Chondrocyte (in vitro differentiated cells): Measurements from ENCODE around the gene MYO5B. TPM values are rescaled to one million over a fixed set of nuclear protein-coding genes. Genes with fewer than 3 reads are reported as not detected.

Experiments used
- DNase-seq: peaks from one replicate; pipeline ENCODE4 v3.0.0; 2021; ENCODE audit warnings: mixed read lengths, low spot score
- H3K27ac Mint-ChIP-seq: one replicate; pipeline ENCODE4 v1.8.0; 2021; ENCODE audit warnings: mild to moderate bottlenecking, moderate library complexity, mixed read lengths; ENCODE audit not compliant: unreplicated experiment
- H3K27me3 Mint-ChIP-seq: 2 replicates; pipeline ENCODE4 v1.8.0; 2021; ENCODE audit warnings: low read depth, mixed read lengths
- H3K36me3 Mint-ChIP-seq: 2 replicates; pipeline ENCODE4 v1.8.0; 2021; ENCODE audit warnings: low read depth, mixed read lengths
- H3K4me1 Mint-ChIP-seq: 2 replicates; pipeline ENCODE4 v1.8.0; 2021; ENCODE audit warnings: low read depth, mild to moderate bottlenecking, mixed read lengths
- H3K4me3 Mint-ChIP-seq: one replicate; pipeline ENCODE4 v1.8.0; 2021; ENCODE audit warnings: mild to moderate bottlenecking, moderate library complexity, mixed read lengths; ENCODE audit not compliant: unreplicated experiment
- H3K9me3 Mint-ChIP-seq: 2 replicates; pipeline ENCODE4 v1.8.0; 2021; ENCODE audit warnings: low read depth, mixed read lengths
- CTCF ChIP-seq: fragments of 200-600 bp; sonication (generic); IDR thresholded peaks from 2 replicates; pipeline ENCODE4 v1.5.0; 2021; ENCODE audit warnings: antibody characterized with exemption, mild to moderate bottlenecking, moderate library complexity
- total RNA-seq: library from RNA; stranded (reverse); gene quantifications from 3 replicates; pipeline ENCODE4 v1.2.1, GENCODE V29; 2021

MYO5B gene
- total RNA-seq, 1 donor from 2014 or later: 0.97 TPM

DNA sequence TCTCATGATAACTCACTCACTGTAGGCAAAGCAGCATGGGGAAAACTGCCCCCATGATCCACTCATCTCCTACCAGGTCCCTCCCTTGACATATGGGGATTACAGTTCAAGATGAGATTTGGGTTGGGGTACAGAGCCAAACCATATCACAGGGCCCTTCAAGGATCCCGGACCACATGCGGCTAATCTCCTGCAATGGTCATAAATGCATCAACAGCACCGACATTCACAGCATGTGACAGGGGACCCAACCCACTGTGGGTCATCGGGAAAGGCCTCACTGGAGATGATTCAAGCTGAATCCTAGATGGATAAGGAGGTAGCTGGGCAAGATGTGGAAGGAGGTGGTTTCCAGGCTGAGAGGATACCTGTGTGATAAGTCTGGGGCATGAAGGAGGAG lies 129.4 kb downstream of the MYO5B start:
- no peak for TF ChIP-seq CTCF
- no peaks in the 10 kb centered on the region for H3K4me1 Mint-ChIP-seq
- H3K27ac Mint-ChIP-seq: no peak overlapping the region
- no peak for DNase-seq
- no peaks in the 10 kb centered on the region for H3K36me3 Mint-ChIP-seq
- H3K4me3 Mint-ChIP-seq: no peak overlapping the region
- H3K27me3 Mint-ChIP-seq: peaks cover 36% of the 10 kb centered on the region
- H3K9me3 Mint-ChIP-seq: no peaks in the 10 kb centered on the region

DNA sequence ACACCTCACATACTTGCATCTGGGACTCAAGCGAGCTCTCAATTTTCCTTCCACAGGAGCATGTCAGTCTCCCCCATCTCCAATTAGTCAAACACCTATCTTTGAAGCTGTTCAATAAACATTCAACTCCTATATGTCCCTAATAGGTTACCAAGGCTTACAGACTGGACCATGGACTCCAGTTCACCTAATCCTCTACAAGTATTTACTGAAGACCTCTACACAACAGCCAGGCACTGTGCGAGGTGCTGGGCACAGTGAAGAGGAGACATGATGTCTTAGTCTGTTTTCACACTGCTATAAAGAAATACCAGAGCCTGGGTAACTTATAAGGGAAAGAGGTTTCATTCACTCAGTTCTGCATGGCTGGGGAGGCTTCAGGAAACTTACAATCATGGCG lies 129.9 kb downstream of the MYO5B start:
- Mint-ChIP-seq H3K27ac (no peak overlapping the region), H3K4me3 (no peak overlapping the region), H3K4me1 (no peaks in the 10 kb centered on the region), H3K36me3 (no peaks in the 10 kb centered on the region), H3K27me3 (peaks cover 40% of the 10 kb centered on the region), H3K9me3 (no peaks in the 10 kb centered on the region)
- DNase-seq: no peak
- no peak for TF ChIP-seq CTCF

- no peak overlapping the region for H3K27ac Mint-ChIP-seq
- H3K9me3 Mint-ChIP-seq: no peaks in the 10 kb centered on the region
- TF ChIP-seq CTCF: no peak
- H3K4me3 Mint-ChIP-seq: no peak overlapping the region
- H3K27me3 Mint-ChIP-seq: peaks cover 55% of the 10 kb centered on the region
- DNase-seq: no peak
- no peaks in the 10 kb centered on the region for H3K36me3 Mint-ChIP-seq
- H3K4me1 Mint-ChIP-seq: no peaks in the 10 kb centered on the region
These were observed 132.9 kb downstream of the MYO5B start for GRCh38 chr18:50061876-50062517.

- DNase-seq: no peak
- Mint-ChIP-seq H3K4me3 (no peak overlapping the region), H3K27ac (no peak overlapping the region), H3K27me3 (peaks cover 50% of the 10 kb centered on the region), H3K36me3 (no peaks in the 10 kb centered on the region), H3K4me1 (no peaks in the 10 kb centered on the region), H3K9me3 (no peaks in the 10 kb centered on the region)
- TF ChIP-seq CTCF: no peak
These were observed 134.1 kb downstream of the MYO5B start for GRCh38 chr18:50060822-50061221.

GRCh38 chr18:50058731-50059130 lies 136.2 kb downstream of the MYO5B start:
- H3K36me3 Mint-ChIP-seq: no peaks in the 10 kb centered on the region
- no peaks in the 10 kb centered on the region for H3K9me3 Mint-ChIP-seq
- no peak for TF ChIP-seq CTCF
- H3K27ac Mint-ChIP-seq: no peak overlapping the region
- H3K4me3 Mint-ChIP-seq: no peak overlapping the region
- peaks cover 60% of the 10 kb centered on the region for H3K27me3 Mint-ChIP-seq
- H3K4me1 Mint-ChIP-seq: no peaks in the 10 kb centered on the region
- no peak for DNase-seq
